A673 (cell line): ENCODE data around the gene TCEAL4. TPM values are rescaled to one million over a fixed set of nuclear protein-coding genes. Genes with fewer than 3 reads are reported as not detected.

Experiments used
- BruUV-seq: library from RNA; stranded (reverse); fragments of 400-500 nt; replicated peaks from 2 replicates; lab custom pipeline; 2021; lab: Mats Ljungman, UMichigan
- CTCF ChIA-PET: fragments of 300-600 bp; sonication (Branson Sonifier 250); formaldehyde crosslinking; loops from one replicate; lab custom pipeline; 2022; ENCODE audit warnings: antibody characterized with exemption; lab: Charles Lee
- POLR2A ChIA-PET: fragments of 300-600 bp; sonication (Branson Sonifier 250); formaldehyde crosslinking; loops from one replicate; lab custom pipeline; 2022; ENCODE audit warnings: antibody characterized with exemption; ENCODE audit not compliant: low non-redundant PET; lab: Charles Lee
- DNase-seq: peaks from one replicate; pipeline ENCODE4 v3.0.0-alpha.2; 2015; ENCODE audit warnings: low spot score
- H3K27ac ChIP-seq: fragments of 200-600 bp; sonication (generic); 2 replicates; pipeline ENCODE4 v1.5.1; 2016; ENCODE audit warnings: mixed run types, low read depth, mild to moderate bottlenecking, mixed read lengths, antibody characterized with exemption, low read length; ENCODE audit not compliant: poor library complexity, severe bottlenecking
- H3K27me3 ChIP-seq: fragments of 200-600 bp; sonication (generic); replicated peaks from 2 replicates; pipeline ENCODE4 v1.6.1; 2017; ENCODE audit warnings: mixed run types, low read depth, mild to moderate bottlenecking, mixed read lengths, antibody characterized with exemption, low read length; ENCODE audit not compliant: insufficient read depth, poor library complexity
- H3K36me3 ChIP-seq: fragments of 200-600 bp; sonication (generic); 2 replicates; pipeline ENCODE4 v1.6.1; 2016; ENCODE audit warnings: mixed run types, mild to moderate bottlenecking, mixed read lengths, antibody characterized with exemption, low read length; ENCODE audit not compliant: insufficient read depth, poor library complexity, severe bottlenecking
- H3K4me1 ChIP-seq: fragments of 200-600 bp; sonication (generic); 2 replicates; pipeline ENCODE4 v1.6.1; 2017; ENCODE audit warnings: mixed run types, mild to moderate bottlenecking, mixed read lengths, antibody characterized with exemption, low read length; ENCODE audit not compliant: insufficient read depth, poor library complexity, severe bottlenecking
- H3K4me3 ChIP-seq: fragments of 200-600 bp; sonication (generic); 2 replicates; pipeline ENCODE4 v1.5.1; 2016; ENCODE audit warnings: low read depth, mixed run types, mild to moderate bottlenecking, mixed read lengths, low read length; ENCODE audit not compliant: poor library complexity, severe bottlenecking
- H3K9me3 ChIP-seq: fragments of 200-600 bp; sonication (generic); 2 replicates; pipeline ENCODE4 v1.6.1; 2016; ENCODE audit warnings: mixed run types, low read depth, mild to moderate bottlenecking, mixed read lengths, antibody characterized with exemption, low read length; ENCODE audit not compliant: poor library complexity, severe bottlenecking
- EZH2 ChIP-seq: fragments of 200-600 bp; sonication (generic); IDR thresholded peaks from 2 replicates; pipeline ENCODE4 v1.6.1; 2017; ENCODE audit warnings: borderline replicate concordance, low read depth, mild to moderate bottlenecking, mixed read lengths, antibody characterized with exemption, low read length; ENCODE audit not compliant: poor library complexity, severe bottlenecking
- intact Hi-C: fragments of 100-400 bp; cut with micrococcal nuclease; formaldehyde crosslinking; loops from one replicate; pipeline ENCODE4 v1.10.0; 2022; ENCODE audit not compliant: unreplicated experiment
- total RNA-seq: library from RNA; stranded (reverse); gene quantifications from 2 replicates; pipeline ENCODE4 v1.2.3, GENCODE V29; 2021
- TF ChIP-seq, protein P1 (sequence below): fragments of 300-800, 200-600 bp; sonication (generic); conservative IDR thresholded peaks from 2 replicates; pipeline ENCODE4 v1.5.1; 2017; ENCODE audit warnings: low read depth, mild to moderate bottlenecking, antibody characterized with exemption, low read length, moderate library complexity, mixed read lengths

The TCEAL4 gene
- total RNA-seq, 1 experiment from 2014 or later = 37.3 TPM

DNA sequence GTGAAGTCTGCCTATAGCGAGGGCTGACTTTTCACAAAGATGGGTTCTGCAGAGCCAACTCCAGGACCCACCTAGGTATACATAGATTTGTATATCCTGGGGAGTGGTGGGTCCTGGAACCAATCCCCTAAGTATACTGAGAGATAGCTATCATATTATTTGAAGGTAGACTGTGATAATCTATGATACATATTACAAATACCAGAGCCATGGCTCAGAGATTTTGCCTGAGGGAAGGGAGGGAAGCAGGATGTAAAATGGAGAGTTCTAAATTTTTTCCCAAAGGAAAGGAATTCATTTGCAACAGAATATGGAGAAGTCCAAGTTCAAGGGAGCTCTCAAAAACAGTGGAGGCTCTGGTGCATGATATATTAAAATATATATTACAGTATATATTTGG is 29.7 kb downstream of the TCEAL4 start:
- no peaks in the 10 kb centered on the region for H3K4me1 ChIP-seq
- CTCF ChIA-PET = no interaction called here
- TF ChIP-seq EZH2 = no peak
- TF ChIP-seq, protein P1, sequence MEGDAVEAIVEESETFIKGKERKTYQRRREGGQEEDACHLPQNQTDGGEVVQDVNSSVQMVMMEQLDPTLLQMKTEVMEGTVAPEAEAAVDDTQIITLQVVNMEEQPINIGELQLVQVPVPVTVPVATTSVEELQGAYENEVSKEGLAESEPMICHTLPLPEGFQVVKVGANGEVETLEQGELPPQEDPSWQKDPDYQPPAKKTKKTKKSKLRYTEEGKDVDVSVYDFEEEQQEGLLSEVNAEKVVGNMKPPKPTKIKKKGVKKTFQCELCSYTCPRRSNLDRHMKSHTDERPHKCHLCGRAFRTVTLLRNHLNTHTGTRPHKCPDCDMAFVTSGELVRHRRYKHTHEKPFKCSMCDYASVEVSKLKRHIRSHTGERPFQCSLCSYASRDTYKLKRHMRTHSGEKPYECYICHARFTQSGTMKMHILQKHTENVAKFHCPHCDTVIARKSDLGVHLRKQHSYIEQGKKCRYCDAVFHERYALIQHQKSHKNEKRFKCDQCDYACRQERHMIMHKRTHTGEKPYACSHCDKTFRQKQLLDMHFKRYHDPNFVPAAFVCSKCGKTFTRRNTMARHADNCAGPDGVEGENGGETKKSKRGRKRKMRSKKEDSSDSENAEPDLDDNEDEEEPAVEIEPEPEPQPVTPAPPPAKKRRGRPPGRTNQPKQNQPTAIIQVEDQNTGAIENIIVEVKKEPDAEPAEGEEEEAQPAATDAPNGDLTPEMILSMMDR = no peak
- H3K27me3 ChIP-seq = no peaks in the 10 kb centered on the region
- H3K9me3 ChIP-seq = no peaks in the 10 kb centered on the region
- POLR2A ChIA-PET = no interaction called here
- no peak overlapping the region for H3K27ac ChIP-seq
- no peak overlapping the region for H3K4me3 ChIP-seq
- no peak for DNase-seq
- no TSS peak for BruUV-seq
- no peaks in the 10 kb centered on the region for H3K36me3 ChIP-seq
- intact Hi-C loops = no loop called here

DNA sequence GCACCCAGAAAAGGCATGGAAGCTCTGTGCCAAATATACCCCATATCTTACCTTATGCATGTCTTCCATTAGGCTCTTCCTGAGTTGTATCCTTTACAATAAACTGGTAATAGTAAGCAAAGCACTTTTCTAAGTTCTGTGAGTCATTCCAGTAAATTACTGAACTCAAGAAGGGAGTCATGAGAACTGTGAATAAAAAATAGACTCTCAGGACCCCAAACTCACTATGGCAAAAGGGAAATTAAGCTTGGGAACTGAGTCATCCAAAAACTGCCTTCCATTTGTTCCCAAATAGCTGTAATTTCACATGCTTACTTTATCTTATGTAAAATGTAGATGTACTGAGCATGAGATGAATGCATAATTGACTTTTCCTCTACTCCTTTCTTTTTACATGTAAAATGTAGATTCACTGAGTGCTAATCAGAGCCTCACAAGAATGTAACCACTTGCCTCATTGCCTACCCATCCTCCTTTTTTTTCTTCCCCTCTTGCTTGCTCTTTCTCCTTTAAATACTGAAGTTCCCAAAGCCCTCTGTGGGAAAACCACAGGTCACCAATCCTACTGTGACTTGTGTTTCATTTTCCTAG is 30.6 kb downstream of the TCEAL4 start:
- H3K27me3 ChIP-seq = no peaks in the 10 kb centered on the region
- no peaks in the 10 kb centered on the region for H3K4me1 ChIP-seq
- H3K27ac ChIP-seq = no peak overlapping the region
- no peaks in the 10 kb centered on the region for H3K36me3 ChIP-seq
- H3K9me3 ChIP-seq = no peaks in the 10 kb centered on the region
- no peak overlapping the region for H3K4me3 ChIP-seq
- TF ChIP-seq EZH2 = no peak
- TF ChIP-seq, protein P1 = no peak
- BruUV-seq = no TSS peak
- intact Hi-C loops = no loop called here
- no peak for DNase-seq
- CTCF ChIA-PET = no interaction called here
- POLR2A ChIA-PET = no interaction called here

DNA sequence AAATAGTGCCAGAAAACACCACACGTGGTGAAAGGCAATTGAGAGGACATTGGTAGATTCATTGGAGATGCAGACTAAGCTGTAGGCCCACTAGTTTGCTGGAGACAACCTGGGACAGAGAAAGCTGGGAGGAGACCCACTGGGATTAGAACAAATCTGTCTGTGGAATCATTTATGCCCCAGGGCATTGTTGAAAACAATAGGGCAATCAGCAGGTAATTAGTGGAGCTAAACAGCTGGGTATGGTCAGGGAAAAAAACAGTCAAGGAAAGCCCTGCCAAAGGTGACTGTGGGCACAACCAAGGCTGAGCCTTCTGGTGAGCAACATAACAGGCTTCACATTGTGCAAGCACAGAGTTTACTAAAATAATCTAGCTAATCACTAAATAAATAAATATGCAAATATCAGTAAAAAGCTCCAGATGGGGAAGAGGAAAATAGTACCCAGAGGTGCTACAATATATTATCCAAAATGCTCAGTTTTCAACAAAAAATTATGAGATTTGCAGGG is 31.4 kb downstream of the TCEAL4 start:
- H3K36me3 ChIP-seq = no peaks in the 10 kb centered on the region
- CTCF ChIA-PET = no interaction called here
- no peak overlapping the region for H3K4me3 ChIP-seq
- no peaks in the 10 kb centered on the region for H3K9me3 ChIP-seq
- no peak overlapping the region for H3K27ac ChIP-seq
- intact Hi-C loops = no loop called here
- no peak for TF ChIP-seq EZH2
- TF ChIP-seq, protein P1 = no peak
- no peaks in the 10 kb centered on the region for H3K4me1 ChIP-seq
- no peaks in the 10 kb centered on the region for H3K27me3 ChIP-seq
- no TSS peak for BruUV-seq
- no peak for DNase-seq
- POLR2A ChIA-PET = no interaction called here
